ENCODE data around the gene GLIPR1L1.

Gene GLIPR1L1

DNA sequence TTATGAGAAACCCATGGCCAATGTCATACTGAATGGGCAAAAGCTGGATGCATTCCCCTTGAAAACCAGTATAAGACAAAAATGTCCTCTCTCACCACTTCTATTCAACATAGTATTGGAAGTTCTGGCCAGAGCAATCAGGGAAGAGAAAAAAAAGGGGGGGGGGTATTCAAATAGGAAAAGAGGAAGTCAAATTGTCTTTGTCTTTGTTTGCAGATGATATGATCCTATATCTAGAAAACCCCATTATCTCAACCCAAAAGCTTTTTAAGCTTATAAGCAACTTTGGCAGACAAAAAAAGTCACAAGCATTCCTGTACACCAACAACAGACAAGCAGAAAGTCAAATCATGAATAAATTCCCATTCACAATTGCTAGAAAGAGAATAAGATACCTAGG lies 19.5 kb downstream of the GLIPR1L1 start:
- DNase-seq = no peak

DNA sequence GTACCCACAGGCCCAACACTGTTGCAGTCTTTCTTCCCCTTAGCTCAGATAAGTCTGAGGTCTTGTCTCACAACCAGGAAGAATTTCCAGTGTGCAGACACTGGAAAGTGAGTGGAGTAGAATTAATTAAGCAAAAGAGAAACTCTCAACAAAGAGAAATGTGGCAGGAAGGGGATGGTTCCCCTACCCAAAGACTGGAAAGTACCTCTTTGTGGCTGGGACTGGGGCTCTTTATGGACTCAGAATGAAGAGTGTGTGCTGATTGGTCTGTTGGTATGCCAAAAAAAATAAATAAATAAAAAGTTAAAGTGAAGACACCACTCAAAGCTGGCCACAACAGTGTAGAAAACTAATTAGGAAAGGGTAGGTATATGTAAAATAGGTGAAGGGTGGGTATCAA lies 26.4 kb downstream of the GLIPR1L1 start:
- DNase-seq = no peak

DNA sequence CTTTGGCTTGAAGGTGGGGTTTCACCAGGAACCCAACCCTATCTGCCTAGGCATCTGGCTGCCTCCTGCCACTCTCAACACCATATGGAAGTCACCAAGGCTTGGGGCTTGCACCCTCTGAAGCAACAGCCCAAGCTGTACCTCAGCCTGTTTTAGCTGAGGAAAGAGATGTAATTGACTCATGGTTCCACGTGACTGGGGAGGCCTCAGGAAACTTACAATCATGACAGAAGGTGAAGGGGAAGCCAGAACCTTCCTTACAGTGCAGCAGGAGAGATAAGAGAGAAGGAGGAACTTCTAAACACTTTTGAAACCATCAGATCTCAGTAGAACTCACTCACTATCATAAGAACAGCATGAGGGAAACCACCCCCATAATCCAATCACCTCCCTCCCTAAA lies 26.9 kb downstream of the GLIPR1L1 start:
- no peak for DNase-seq

DNA sequence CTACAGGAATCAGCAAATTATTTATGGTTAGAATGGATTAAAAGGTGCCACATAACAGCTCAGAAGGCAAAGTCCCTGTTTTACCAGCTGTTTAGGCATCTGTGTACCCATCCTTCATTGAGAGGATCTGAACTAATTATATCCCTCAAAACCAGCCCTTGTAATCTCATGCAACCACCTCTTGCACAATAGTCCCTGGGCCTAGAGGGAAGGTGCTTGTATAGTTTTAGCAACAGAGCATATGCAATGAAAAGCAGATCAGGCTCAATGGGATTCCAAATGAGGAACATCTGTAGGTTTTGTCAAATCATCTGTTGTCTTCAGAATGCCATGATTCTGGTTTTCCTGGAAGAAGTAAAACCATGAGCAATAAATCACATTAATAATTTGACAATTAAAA lies 30.4 kb downstream of the GLIPR1L1 start:
- DNase-seq = no peak

DNA sequence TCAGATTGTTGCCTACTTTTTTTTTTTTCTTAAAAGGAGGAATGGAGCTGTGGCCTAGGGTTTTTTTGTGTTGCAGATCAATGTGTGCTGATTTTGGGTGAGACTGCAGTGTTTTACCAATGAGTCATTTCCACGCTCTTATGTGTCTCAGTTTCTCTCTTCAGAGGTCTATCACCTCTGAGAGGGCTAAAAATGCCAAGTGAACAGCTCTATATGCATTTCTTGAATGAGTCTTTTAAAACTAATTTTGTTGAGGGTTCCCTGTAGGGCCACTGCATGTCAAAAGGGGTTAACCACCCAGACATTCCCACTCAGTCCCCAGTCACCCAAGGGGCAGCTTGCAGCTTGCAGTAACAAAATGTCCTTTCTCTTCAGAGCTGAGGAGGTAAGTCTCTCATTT lies 32.2 kb downstream of the GLIPR1L1 start:
- DNase-seq = no peak

DNA sequence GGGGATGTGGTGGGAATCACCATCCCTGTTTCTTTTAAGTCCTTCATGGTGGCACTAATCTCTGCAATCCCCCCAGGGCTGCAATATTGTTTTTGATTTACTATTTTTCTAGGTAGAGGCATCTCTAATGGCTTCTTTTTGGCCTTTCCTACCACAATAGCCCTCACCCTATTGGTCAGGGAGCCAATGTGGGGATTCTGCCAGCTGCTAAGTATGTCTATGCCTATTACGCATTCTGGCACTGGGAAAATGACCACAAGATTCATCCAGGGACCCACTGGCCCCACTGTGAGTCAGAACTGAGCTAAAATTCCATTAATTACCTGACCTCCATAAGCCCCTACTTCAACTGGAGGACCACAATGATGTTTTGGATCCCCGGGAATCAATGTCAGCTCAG lies 40.5 kb downstream of the GLIPR1L1 start:
- no peak for DNase-seq

DNA sequence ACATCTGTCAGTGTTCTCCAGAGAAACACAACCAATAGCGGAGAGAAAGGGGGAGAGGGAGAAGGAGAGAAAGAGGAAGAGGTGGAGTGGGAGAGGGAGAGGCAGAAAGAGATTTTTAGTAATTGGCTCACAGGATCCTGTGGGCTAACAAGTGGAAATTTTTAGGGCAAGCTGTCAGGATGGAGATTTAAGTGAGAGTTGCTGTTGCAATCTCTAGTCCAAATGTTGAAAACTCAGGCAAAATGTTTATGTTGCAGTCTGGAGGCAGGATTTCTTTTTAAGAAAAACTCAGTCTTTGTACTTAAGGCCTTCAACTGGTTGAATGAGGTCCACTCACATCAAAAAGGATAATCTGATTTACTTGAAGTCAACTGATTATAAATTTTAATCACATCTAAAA lies 43.9 kb downstream of the GLIPR1L1 start:
- DNase-seq = no peak

DNA sequence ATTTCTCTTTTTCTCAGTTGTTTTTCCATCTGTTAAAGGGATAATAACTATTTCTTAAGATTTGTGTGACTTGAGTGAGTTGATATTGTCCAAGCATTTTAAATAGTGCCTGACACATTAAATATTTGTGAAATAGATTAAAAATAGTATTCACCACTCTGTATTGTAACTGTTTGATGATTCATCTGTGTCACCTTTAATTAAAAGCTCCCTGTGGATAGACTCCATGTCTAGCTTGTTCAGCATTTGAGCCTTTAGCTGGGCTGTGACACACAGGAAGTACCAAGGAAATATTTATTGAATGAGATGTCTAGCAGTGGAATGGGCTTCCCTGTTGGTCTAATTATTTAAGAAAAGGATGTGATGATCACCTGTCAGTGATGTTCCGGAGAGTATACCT lies 54.6 kb downstream of the GLIPR1L1 start:
- no peak for DNase-seq

DNA sequence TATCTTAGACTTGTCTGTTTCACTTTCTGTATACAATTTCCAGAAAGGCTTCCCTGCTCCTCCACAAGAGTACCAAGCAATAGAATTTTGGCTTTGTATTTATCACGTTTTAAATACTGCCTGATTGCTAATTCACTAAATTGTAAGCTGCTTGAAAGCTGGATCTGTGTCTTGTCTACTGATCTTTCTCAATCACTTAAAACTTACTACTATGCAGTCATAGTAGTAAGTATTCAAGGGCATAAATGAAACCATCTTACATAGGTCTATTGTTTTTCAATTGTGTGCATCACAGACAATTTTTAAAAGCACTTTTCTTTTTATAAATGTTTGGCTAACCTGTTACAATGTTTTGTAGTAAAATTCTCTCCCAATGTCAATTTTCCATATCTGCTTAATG lies 55.2 kb downstream of the GLIPR1L1 start:
- DNase-seq = no peak

DNA sequence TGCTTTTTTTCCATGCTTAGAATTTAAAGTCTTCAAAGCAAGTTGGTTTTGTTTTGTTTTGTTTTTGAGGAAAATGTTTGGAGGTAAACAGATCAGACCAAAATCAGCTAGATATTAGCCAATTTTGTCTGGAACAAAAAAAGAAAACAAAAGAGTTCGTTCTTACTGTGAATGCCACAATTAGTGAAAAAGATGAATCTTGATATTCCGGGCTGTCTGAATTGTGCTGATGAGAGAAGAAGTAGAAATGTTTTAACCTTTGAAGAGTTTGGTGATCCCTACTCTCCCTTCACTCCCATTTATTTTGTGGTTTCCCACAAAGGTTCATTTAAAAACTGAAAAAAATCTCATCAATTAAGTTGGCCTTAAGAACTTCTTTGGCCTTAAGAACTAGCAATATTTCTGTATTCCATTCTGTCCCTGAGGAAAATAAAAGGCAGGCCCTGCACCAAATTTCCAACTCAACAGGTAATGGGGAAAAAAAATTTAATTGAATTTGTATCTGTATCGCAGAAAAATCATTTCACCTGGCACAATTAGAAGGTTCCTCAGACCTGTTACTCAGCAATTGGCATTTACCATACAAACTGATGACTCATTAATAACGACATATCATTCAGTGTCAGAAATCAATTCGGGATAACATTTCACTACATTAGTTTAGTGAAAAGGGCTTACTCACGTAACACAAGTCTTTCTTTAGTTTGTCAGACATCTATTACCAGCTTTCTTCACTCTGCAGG lies 55.9 kb downstream of the GLIPR1L1 start:
- DNase-seq = no peak

DNA sequence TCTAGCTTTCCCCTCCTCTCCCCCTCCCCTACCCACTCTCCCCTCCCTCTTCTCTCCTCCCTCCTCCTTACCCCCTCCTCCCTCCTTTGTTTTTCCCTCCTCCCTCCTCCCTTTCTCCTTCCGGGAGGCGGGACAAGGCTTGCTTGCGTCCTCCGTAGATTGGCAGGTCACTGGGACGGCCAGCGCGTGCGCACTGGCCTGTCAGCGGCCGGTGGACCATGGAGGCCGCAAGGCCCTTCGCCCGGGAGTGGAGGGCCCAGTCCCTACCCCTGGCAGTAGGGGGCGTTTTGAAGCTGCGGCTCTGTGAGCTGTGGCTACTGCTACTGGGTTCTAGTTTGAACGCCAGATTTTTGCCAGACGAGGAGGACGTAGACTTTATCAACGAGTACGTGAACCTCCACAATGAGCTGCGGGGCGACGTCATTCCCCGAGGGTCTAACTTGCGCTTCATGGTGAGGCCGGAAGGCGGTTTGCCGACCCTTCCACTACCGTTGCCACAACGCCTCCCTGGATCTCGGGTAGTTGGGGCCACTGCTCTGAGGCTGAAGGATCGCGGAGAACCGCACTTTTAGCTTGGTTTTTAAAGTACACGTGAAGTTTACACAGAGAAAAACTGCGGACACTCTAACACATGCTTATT lies 56.5 kb downstream of the GLIPR1L1 start, which contains the start of gene GLIPR1L2:
TSS of gene GLIPR1L2 (plus strand) at position 191 of the 640 bp plus-strand sequence. CDS start at position 219, 28 bp downstream.
- peak; percentile 96 for DNase-seq

DNA sequence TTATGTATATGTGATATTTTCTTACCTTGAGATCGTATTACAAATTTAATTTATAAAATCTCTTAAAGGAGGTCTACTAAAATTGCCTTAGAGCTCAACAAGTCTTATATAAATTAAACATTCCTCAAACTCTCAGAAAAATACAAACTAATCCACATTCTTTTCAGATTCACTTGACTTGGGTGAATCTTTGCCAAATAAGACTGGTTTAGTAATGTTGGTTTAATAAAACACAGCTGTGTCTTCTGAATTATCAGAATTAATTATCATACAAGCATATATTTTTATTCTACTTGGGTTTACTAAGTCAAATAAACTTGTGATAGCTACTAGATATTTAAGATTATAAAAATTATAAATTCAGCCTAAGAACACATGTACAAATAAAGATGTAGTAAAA lies 69.8 kb downstream of the GLIPR1L1 start:
- DNase-seq = no peak

DNA sequence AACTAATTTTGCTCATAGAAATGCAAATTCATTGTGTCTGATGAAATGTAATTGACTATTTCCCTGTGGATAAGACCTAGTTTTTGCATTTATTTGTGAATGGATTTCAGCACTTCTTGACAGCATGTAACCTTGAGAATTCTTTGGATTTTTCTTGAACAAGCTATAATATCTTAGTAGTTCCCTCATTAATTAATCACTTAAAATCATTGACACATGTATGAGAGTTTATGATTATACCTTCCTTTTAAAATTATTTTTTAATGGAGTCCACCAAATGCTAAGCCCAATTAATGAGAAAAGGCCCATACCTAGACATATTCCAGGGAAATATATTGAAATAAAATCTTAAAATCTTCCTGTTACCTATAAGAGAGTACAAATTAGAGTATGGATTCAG lies 73.2 kb downstream of the GLIPR1L1 start:
- DNase-seq = no peak

DNA sequence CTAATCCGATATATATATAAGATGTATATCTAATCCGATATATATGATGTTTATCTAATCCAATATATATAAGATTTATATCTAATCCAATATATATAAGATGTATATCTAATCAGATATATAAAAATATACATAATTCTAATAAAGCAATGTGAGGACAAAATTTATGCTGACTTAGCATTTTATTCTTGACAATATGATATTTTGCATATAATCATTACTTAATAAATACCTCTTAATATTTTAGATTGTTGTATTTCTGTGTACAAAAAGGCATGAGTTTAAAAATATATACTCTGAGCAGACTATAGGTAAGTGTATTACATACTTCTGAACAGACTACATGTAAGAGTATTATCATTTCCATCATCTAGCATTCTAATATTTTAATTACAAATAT lies 75.4 kb downstream of the GLIPR1L1 start:
- DNase-seq = no peak

DNA sequence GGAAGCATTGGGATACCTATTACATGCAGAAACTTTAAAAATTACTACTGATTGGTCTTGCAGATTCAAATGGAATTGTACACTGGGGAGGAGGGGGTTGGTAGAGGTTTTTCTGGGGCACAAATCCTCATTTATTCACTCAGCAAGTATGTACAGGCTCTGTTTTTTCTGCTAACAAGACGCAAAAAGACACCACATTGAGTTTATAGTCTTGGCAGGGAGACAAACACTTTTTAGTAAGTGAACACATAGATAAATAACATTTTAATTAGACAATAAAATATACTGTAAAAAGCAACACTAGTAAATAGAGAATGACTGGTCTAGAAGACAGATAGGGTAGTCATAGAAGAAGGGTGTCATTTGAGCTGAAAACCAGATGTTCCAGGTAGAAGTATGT lies 80.2 kb downstream of the GLIPR1L1 start:
- no peak for DNase-seq

DNA sequence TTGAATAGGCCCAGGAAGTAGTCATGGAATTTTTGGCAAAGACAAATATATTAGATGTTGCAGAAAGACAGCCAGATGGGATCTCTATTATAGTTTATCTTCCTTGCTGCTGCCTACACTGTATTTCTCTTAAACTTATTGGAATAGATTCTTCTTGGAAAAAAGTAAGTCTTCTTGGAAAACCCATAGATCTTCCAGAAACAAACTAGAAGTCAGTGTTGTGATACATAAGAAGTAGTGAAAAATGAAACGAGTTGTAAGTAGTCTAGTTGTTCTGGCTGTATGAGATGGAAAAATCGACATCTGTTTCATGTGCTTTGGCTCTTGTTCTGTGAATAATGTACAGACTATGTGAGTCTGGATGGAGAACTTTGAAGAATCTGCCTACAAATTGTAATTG lies 85.4 kb downstream of the GLIPR1L1 start:
- DNase-seq = no peak

Data from left hindlimb (tissue), 1 donor.